Measurements from ENCODE around the gene HOXD8.
A peak's percentile ranks its signal among the peaks of the same experiment; 100 is the strongest.

The HOXD8 gene

DNA sequence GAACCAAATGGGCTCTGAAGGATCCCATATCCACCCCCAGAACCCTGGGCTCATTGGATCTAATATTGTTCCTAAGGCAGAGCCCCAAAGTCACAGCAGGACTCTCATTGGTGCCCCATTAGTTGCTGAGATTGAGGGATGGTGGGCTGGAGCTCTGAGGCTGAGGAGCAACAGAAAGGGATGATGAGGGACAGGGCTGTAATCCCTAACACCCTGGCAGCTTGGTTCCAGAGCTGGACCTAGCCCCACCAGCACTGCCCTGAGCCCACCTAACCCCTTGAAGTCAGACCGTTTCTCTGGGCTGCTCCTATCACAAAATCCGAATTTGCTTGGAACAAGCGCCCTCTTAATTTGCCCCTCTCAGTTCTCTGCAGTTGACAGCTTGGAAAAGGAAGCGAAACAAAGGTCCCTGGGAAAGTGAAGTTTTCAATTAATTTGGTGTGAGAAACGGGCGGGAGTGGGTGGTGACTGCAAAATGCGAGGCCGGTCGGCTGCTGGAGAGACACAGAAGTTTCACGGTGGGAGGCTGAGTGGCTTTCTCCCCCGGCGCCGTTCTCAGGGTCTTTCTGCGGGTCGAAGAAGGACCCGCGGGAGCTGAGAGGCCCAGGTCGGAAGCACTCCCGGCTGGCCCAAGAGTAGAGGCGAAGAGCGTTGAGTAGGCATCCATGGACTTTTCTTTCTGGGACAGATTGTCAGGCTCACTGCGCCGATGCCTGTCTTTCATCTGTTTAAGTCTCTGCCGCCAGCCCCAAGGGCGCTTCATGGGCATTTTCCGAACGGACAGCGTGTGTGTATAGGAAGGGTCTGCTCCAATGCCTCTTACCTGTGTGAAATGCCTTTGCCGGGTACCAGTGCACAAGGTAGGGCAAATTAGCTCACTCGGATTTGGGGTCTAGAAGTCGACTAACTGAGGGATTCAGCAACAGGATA is 37.9 kb upstream of the HOXD8 start:
- no peak for DNase-seq

DNA sequence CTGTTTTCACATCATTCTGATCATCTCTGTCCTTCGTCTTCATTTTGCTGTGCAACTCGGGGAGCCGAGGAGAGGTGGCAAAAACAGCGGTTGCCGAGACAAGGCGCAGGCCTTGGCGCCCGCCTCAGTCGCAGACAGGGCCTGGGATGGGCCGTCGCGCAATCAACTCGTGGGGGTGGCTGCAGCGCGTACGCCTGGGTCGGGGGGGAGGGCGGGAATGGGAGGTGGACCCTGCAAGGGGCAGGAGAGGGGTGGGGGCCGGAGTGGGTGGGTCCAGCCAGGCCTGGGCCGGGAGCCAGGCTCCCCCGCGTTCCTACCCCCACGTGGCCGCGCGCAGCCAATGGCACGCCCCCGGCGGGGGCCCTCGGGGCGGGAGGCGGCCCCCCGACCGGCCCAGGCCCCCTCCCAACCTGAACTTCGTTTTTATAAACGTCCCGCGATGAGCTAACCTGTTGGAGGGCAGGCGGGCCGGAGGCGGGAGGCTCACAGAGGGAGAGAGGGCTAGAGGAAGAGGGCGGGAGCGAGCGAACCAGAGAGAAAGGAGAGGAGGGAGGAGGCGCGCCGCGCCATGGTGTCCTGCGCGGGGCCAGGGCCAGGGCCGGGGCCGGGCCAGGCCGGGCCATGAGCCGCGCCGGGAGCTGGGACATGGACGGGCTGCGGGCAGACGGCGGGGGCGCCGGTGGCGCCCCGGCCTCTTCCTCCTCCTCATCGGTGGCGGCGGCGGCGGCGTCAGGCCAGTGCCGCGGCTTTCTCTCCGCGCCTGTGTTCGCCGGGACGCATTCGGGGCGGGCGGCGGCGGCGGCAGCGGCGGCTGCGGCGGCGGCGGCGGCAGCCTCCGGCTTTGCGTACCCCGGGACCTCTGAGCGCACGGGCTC is 37.0 kb upstream of the HOXD8 start, which contains the start of gene HOXD13:
Gene HOXD13 (plus strand): TSS at position 452 of the 875 bp plus-strand sequence. CDS start 170 bp downstream, at position 622.
- DNase-seq: no peak

DNA sequence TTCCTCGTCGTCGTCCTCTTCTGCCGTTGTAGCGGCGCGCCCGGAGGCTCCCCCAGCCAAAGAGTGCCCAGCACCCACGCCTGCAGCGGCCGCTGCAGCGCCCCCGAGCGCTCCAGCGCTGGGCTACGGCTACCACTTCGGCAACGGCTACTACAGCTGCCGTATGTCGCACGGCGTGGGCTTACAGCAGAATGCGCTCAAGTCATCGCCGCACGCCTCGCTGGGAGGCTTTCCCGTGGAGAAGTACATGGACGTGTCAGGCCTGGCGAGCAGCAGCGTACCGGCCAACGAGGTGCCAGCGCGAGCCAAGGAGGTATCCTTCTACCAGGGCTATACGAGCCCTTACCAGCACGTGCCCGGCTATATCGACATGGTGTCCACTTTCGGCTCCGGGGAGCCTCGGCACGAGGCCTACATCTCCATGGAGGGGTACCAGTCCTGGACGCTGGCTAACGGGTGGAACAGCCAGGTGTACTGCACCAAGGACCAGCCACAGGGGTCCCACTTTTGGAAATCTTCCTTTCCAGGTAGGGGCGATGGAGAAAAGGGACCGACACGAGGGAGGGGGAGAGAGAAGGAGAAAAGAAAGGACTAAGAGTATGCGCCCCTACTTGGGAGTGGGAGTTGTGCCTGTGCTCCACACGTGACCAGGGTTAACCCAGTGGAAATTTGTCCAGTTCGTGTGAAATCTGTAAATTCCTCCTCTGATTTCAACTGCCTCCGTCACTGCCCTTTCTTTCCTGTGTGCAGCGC is 36.2 kb upstream of the HOXD8 start:
- DNase-seq: no peak

DNA sequence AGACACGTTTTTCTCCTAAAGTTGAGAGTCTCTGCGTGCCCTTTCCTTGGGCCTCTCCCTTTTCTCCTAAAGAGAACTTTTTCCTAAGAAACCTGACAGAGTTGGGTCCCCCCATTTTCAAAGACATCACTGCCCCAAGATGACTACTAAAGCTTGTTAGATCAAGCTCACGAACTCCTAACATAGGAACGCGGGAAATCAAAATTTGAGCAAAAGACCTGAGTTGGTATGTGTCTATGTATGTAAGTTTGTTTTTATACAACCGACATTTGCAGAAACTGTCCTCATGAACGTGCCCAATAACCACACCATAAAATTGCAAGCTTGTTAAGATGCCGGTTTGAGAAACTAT is 35.6 kb upstream of the HOXD8 start:
- no peak for DNase-seq

DNA sequence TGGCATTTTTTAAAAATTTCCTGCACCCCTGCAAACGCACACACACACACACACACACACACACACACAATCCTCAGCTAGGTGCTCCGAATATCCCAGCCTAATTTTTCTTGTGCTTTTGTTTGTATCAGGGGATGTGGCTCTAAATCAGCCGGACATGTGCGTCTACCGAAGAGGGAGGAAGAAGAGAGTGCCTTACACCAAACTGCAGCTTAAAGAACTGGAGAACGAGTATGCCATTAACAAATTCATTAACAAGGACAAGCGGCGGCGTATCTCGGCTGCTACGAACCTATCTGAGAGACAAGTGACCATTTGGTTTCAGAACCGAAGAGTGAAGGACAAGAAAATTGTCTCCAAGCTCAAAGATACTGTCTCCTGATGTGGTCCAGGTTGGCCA is 35.2 kb upstream of the HOXD8 start:
- DNase-seq: no peak

DNA sequence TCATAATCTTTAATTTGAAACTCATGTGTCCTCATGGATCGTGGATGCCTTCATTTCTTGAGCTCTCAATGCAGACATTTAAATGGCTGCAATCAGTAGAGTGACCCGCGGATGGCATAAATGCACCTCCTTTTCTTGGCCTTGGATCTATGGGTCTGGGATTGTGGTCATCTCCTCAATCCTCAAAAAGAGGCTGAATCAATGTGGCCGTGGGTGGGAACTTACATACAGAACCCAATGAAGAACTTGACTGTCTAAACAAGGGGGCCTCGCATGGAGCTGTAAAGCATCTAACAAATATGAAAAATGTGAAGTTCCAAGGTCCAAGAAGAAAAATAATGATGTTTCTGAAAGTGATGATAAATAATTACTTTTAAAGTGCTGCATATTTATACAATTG is 34.1 kb upstream of the HOXD8 start:
- no peak for DNase-seq

DNA sequence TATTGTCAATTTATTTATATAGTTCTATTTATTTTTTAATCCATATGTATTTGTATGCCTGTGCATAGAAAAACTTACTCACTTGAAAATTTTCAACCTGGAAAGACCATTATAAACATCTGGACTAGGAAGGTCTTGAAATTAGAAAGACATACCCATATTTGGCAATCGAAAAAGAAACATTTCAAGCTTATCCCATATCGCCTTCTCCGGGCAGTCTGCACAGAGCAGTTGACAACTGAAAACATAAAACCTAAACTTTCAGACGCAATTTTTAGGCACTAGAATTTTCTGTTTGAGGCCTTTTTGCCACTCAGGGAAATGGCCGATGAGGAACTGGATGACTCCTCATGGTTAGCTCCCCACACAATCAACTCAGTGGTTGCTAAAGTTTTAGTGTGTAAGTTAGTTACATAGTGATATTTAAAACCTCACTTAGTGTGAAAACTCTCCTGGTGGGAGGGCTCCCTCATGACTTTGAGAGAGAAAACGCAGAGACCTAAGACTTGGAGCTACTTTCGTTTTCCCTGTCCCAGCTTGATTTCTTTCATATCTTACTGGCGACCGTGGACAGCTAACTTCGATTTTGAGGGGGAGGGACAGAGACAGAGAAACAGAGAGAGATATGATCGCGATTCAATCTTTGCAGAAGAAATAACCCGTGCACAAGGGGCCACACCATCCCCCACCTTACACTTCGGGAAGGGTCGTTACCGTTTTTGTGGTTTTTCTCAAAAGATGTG is 33.1 kb upstream of the HOXD8 start:
- no peak for DNase-seq

DNA sequence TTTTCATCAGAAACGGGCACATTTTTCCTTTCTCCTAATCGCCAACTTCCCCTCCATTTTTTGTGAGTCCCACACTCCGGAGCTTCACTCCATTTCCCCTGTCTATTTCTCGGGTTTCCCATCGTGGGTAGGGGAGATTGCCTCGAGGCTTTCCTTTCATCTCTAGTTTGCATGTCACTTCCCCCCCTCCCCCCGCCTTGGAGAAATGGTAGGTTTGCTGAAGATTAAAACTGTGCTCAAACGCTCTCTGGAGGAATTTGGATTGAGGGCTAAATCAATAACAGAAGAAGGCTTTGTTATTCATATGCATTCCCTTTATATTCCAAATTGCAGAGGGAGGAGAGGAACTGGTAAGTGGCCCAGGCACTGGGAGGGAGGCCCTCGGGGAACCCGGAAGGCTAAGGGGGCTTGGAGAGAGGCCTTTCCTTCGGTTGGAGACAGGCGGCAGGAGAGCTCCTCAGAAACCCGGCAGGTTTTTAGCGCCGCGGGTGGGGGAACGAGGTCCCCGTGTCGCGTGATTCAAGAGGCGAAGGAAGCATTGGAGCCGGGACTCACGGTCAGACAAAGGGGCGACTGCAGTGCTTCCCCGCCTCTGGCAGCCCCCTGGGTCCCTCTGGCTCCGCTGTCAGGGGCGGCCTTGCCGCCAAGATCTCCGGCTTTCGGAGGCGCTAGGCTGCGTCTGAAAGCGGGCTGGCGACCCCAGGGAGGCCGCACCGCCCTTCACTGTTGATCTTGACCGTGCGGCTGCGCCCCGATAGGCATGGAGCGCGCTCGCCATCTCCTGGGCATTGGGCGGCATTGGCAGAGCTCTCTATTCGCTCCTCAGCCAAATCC is 32.3 kb upstream of the HOXD8 start:
- DNase-seq: peak; percentile 74

DNA sequence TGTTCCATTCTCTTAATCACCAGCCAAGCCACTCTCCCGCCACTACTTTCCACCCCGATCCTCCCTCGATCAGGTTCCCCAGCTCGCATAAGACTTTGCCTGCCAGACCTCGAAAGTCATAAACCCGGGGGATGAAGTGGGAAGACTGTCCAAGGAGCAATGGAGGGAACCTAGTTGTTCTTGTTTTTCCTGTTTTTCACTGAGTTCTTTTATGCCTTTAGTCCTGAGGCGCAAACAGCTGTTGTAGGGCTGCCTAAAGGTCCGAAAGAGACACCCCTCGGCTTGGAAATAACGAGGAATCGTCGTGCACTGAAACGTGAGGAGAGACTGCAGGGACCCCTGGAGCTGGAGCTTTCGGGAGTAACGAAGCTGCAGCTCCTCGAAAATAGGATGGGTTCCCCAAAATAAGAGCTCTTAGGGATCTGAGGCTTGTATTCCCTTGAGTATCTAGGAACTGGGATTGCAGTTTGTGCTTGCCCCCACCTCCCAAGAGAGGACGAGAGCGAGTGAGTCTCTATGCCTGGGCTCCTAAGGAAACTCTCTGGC is 31.6 kb upstream of the HOXD8 start:
- DNase-seq: no peak

DNA sequence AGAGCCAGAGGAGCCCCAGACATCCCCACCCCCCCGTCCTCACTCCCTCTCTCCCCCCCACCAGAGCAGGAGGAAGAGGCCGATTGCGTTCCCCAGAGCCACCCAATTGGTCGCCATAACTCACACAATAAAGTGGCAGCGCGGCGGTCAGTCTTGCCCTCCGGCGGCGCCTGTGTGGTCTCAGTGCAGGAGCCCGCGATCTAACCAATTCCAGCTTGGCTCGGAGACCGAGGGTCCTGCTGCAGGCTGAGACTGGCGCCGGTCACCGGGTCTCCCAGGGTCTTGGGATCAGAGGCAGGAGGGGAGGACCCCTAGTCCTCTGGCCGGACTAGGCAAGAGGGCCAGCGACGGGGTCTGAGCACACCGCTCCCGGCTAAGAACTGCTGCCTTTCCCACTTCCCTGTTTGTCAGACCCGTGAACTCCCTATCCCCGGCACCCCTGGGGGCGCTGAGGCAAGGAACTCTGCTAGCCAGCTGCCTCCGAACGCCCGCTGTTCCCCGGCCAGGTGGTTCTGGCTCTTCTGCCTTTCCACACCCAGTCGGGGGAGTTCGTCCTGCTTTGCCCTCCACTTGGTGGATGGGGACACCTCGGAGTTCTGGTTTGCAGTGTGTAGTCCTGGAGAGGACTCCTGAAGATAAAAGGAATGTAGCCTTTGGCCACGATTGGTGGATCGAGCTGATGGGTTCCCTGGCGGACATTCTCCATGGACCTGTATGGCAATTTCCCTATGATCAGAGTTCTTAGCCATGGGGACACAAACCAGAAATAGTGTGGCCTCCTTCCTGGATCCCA is 30.9 kb upstream of the HOXD8 start:
- no peak for DNase-seq

DNA sequence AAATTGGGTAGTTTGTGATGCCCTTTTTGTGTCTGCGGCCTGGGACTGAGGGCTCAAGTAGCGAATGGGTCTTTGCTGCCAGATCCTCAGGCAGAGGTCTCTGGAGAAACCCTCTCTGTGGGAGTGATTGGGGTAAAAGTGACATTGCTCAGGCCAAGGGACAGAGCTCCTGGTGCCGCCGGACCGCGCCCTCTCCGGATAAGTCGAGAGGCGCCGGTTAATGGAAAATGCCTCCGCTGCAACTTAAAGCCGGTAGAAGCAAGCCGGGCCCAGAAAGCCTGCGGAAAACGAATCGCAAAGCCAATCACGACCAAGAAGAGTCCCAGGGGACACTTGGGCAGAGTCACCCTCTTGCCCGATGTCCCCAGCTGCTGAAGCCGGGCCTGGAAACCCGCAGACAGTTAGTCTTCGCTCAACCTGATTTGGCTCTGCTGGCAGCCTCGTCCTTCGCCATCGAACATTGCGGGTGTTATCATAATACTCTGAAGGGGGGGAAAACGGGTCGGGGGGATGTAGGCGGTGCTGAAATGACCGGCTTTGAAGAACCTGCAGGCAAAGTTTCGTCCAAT is 30.3 kb upstream of the HOXD8 start:
- no peak for DNase-seq

DNA sequence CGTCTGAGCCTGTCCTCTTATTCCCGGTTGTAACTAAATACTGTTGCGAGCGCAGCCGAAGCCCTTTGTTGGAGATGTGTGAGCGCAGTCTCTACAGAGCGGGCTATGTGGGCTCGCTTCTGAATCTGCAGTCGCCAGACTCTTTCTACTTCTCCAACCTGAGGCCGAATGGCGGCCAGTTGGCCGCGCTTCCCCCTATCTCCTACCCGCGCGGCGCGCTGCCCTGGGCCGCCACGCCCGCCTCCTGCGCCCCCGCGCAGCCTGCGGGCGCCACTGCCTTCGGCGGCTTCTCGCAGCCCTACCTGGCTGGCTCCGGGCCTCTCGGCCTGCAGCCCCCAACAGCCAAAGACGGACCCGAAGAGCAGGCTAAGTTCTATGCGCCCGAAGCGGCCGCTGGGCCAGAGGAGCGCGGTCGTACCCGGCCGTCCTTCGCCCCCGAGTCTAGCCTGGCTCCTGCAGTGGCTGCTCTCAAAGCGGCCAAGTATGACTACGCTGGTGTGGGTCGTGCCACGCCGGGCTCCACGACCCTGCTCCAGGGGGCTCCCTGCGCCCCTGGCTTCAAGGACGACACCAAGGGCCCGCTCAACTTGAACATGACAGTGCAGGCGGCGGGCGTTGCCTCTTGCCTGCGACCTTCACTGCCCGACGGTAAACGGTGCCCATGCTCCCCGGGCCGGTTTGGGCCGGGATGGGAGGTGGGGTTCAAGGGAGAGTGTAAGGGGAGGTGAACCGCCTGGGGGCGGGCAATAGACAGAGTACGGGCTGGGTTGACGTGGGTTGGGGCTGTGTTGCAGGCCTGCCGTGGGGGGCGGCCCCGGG is 29.6 kb upstream of the HOXD8 start, which contains the start of gene HOXD12:
Gene HOXD12 (plus strand): TSS at position 68 of the 819 bp plus-strand sequence. CDS start 7 bp downstream, at position 75.
- no peak for DNase-seq

DNA sequence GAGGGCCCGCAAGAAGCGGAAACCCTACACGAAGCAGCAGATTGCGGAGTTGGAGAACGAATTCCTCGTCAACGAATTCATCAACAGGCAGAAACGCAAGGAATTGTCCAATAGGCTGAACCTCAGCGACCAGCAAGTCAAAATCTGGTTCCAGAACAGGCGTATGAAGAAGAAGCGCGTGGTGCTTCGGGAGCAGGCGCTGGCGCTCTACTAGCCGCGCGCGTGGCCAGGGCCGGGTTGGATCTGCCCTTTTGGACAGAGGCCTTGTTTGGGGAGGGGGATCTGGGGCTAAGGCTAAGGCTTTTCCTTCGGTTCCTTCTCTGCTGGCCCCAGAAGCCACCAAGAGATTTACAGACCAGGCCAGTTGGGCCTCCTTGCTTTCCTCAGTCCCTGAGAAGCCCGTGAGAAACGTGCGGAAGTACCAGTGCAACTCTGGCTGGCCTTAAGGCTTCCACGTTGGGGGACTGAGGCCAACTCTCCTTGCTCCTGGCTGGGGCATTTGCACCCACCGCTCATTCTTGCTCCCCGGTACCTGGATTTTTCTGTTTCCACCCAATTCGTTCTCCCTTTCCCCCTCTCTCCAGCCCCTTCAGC is 28.9 kb upstream of the HOXD8 start:
- DNase-seq: no peak

DNA sequence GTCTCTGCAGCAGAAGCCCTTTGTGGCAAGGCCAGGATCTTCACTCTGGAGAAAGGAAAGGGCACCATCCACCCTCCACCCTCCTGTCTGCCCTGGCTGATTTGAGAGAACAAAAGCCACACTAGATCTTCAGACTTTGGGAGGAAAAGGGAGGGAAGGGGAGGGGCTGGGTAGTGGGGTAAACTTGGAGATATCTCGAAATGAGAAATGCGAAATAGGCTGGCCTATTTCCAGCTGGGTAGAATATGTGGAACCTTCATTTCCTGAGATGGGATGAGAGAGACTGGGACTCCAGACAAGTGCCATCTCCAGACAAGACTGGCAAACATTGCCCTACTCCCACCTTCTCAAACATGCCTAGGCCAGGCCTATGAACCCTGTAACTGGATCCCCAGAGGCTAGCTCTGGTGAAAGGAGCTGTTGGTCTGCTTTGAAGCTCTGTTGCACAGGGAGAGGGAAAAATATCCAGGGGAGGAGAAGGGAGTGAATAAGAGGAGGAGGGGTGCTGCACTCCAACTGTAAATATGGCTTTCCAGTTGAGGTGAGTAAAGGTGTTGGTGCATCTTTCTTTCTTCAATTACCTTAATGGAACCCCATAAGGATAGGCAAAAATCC is 28.2 kb upstream of the HOXD8 start:
- DNase-seq: no peak

DNA sequence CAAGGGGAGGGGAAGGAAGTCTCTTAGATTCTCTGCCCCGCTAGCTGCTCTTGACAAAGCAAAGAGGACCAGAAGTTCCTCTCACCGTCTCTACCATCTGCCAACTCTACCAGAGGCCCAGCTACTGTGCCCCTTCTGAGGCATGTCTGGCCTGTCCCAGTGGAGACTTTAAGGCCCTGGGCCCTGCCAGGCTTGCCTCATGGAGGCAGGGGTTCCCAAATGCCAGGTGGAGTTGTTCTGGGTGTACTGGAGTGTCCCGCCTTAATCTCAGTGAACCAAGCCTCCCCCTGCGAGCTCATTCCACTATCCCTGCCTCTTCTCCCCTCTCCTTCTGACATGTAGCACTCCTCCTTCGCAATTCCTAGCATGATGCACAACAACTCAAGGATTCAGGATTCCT is 27.7 kb upstream of the HOXD8 start:
- DNase-seq: no peak

DNA sequence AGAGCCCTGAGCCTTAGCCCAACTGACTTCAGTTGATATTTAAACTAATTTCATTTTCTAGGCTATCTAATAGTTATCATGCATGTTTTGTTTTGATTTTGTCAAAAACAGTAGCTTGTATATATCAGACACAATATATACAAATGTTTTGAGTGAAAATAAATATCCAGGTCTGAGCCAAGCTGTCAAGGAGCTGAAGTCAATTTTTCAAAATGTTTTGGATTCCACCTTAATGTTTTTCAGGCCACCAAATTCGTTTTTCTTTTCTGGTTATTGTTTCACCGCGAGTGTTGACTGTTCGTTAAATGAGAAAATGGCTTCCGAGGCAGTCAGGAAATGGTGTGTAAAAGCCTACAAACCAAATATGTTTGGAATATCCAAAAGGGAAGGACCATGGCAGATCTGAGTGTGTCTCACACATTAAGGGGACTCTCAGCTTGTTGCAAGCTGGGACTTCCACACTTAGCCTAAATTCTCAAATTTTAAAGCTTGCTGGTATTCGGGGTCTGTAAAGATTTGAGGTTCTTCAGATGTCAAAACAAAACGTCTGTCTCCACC is 27.1 kb upstream of the HOXD8 start:
- DNase-seq: no peak

DNA sequence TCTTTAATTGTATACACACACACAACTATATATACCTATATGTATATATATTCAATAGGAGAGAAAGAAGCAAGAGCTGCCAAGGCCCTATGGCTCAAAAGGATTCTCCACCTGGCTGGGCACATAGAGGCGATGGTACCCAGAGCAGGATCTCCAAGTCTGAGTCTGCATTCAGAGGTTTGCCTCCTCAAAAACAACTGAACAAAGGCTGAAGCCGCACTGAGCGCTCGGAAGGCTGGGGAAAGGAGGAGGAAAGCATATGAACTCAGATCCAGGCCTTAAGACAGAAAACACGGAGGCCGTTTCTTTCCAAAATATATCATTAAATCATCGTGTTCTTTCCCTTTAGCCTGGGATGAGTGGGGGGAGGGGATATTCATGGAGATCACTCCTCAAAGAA is 26.3 kb upstream of the HOXD8 start:
- no peak for DNase-seq

Data from stimulated activated CD4-positive, alpha-beta T cell treated with anti-CD3 and anti-CD28 coated beads, Interleukin-15, amount 100 ng/mL, for 24 hours (primary cell).